HepG2 (cell line): ENCODE measurements around the gene IGLL1. TPM values are rescaled to one million over a fixed set of nuclear protein-coding genes. Genes with fewer than 3 reads are reported as not detected.

Experiments
- ATF7 ChIP-seq, 2 experiments: fragments of 450-650 bp in 1 of 2; sonication (generic) in 1 of 2; formaldehyde crosslinking in 1 of 2; IDR thresholded peaks; 2 replicates each; pipeline versions ENCODE4 v1.4.0 to v1.6.1; 2016 to 2020; ENCODE audit warnings: antibody characterized with exemption in 1 of 2, mild to moderate bottlenecking in 1 of 2, missing genetic modification reagents in 1 of 2
- FOXP1 ChIP-seq, 2 experiments: fragments of 450-650 bp in 1 of 2; IDR thresholded peaks; 2 replicates each; pipeline ENCODE4 v1.6.1; 2017 to 2018; ENCODE audit warnings: antibody characterized with exemption in 1 of 2
- NFATC3 ChIP-seq: sonication (generic); formaldehyde crosslinking; IDR thresholded peaks from 2 replicates; pipeline ENCODE4 v1.5.1; 2020; ENCODE audit warnings: mild to moderate bottlenecking, missing genetic modification reagents
- RAD21 ChIP-seq: fragments of 450-650 bp; formaldehyde crosslinking; IDR thresholded peaks from 2 replicates; pipeline ENCODE4 v1.5.0; 2020; ENCODE audit warnings: mild to moderate bottlenecking
- ZNF124 ChIP-seq: sonication (generic); formaldehyde crosslinking; IDR thresholded peaks from 2 replicates; pipeline ENCODE4 v1.4.0; 2020; ENCODE audit warnings: missing genetic modification reagents
- ZNF142 ChIP-seq: sonication (generic); formaldehyde crosslinking; IDR thresholded peaks from 2 replicates; pipeline ENCODE4 v1.4.0; 2020; ENCODE audit warnings: missing genetic modification reagents
- ZNF503 ChIP-seq: sonication (generic); formaldehyde crosslinking; IDR thresholded peaks from 2 replicates; pipeline ENCODE4 v1.4.0; 2020; ENCODE audit warnings: missing genetic modification reagents
- ZNF777 ChIP-seq: sonication (generic); formaldehyde crosslinking; IDR thresholded peaks from 2 replicates; pipeline ENCODE4 v1.4.0; 2020; ENCODE audit warnings: missing genetic modification reagents
- ZNF788 ChIP-seq: sonication (generic); formaldehyde crosslinking; IDR thresholded peaks from 2 replicates; pipeline ENCODE4 v1.5.0; 2020; ENCODE audit warnings: mild to moderate bottlenecking, missing genetic modification reagents, borderline replicate concordance
- polyA plus RNA-seq, 8 experiments: library from polyadenylated mRNA; depleted of rRNA in 3 of 8; stranded (reverse) in 7 of 8; unstranded in 1 of 8; fragments of >200 nt; fragmentation: Illumina TruSeq in 4 of 8; extraction: Trizol in 4 of 8; gene quantifications; 2 replicates each; pipeline versions ENCODE4 v1.2.1 to v1.2.3, GENCODE V29; 2011 to 2016; ENCODE audit warnings: low read depth in 4 of 8, missing spikeins in 1 of 8, mixed read lengths in 1 of 8; ENCODE audit not compliant: insufficient read depth in 1 of 8
- total RNA-seq, 5 experiments: library from RNA; depleted of rRNA; stranded (reverse); fragments of >200 nt; fragmentation: Illumina TruSeq; extraction: Trizol; gene quantifications; 2 replicates each; pipeline ENCODE4 v1.2.3, GENCODE V29; 2016; ENCODE audit warnings: low read depth in 1 of 5
- TF ChIP-seq, protein P1 (sequence below): sonication (generic); formaldehyde crosslinking; conservative IDR thresholded peaks from 2 replicates; pipeline ENCODE4 v1.4.0; 2020; ENCODE audit warnings: missing genetic modification reagents
- TF ChIP-seq, protein P2 (sequence below), 2 experiments: sonication (generic) in 1 of 2; formaldehyde crosslinking in 1 of 2; IDR thresholded peaks; 2 replicates each; pipeline versions ENCODE4 v1.4.0 to v1.6.1; 2016 to 2020; ENCODE audit warnings: borderline replicate concordance in 1 of 2, low read depth in 1 of 2, mild to moderate bottlenecking in 1 of 2, missing genetic modification reagents in 1 of 2

IGLL1 gene
- total and polyA plus RNA-seq, 2 of the 13 experiments (the other 11 are each of a cell fraction or from before 2014, with no cell fraction given): not detected

DNA sequence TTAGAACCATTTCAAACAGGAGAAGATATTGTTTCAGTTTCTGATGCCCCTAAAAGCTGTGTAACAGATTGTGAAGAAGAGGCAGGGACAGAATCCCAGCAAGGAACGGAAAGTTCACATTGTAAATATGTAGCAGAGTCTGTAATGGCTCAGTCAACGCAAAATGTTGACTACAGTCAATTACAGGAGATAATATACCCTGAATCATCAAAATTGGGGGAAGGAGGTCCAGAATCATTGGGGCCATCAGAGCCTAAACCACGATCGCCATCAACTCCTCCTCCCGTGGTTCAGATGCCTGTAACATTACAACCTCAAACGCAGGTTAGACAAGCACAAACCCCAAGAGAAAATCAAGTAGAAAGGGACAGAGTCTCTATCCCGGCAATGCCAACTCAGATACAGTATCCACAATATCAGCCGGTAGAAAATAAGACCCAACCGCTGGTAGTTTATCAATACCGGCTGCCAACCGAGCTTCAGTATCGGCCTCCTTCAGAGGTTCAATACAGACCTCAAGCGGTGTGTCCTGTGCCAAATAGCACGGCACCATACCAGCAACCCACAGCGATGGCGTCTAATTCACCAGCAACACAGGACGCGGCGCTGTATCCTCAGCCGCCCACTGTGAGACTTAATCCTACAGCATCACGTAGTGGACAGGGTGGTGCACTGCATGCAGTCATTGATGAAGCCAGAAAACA is 40.8 kb downstream of the IGLL1 start (continued):
- TF ChIP-seq ZNF142 (CRISPR knock-in tag): no peak
- no peak for TF ChIP-seq FOXP1 (IDR thresholded peaks at IDR 0.05)
- no peak; the same call in 1 of the 2 replicates for TF ChIP-seq FOXP1 (CRISPR knock-in tag; IDR thresholded peaks at IDR 0.05)
- TF ChIP-seq ZNF503: no peak
- TF ChIP-seq NFATC3 (CRISPR knock-in tag): no peak
- no peak for TF ChIP-seq ZNF788 (CRISPR knock-in tag)
- no peak for TF ChIP-seq ZNF777
- TF ChIP-seq ATF7 (IDR thresholded peaks at IDR 0.05): no peak
- TF ChIP-seq ATF7 (CRISPR knock-in tag; IDR thresholded peaks at IDR 0.05): no peak
- TF ChIP-seq, protein P1, sequence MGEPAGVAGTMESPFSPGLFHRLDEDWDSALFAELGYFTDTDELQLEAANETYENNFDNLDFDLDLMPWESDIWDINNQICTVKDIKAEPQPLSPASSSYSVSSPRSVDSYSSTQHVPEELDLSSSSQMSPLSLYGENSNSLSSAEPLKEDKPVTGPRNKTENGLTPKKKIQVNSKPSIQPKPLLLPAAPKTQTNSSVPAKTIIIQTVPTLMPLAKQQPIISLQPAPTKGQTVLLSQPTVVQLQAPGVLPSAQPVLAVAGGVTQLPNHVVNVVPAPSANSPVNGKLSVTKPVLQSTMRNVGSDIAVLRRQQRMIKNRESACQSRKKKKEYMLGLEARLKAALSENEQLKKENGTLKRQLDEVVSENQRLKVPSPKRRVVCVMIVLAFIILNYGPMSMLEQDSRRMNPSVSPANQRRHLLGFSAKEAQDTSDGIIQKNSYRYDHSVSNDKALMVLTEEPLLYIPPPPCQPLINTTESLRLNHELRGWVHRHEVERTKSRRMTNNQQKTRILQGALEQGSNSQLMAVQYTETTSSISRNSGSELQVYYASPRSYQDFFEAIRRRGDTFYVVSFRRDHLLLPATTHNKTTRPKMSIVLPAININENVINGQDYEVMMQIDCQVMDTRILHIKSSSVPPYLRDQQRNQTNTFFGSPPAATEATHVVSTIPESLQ (CRISPR knock-in tag): no peak
- TF ChIP-seq RAD21 (CRISPR knock-in tag): peak; percentile 99
- TF ChIP-seq ZNF124: no peak
- TF ChIP-seq, protein P2, sequence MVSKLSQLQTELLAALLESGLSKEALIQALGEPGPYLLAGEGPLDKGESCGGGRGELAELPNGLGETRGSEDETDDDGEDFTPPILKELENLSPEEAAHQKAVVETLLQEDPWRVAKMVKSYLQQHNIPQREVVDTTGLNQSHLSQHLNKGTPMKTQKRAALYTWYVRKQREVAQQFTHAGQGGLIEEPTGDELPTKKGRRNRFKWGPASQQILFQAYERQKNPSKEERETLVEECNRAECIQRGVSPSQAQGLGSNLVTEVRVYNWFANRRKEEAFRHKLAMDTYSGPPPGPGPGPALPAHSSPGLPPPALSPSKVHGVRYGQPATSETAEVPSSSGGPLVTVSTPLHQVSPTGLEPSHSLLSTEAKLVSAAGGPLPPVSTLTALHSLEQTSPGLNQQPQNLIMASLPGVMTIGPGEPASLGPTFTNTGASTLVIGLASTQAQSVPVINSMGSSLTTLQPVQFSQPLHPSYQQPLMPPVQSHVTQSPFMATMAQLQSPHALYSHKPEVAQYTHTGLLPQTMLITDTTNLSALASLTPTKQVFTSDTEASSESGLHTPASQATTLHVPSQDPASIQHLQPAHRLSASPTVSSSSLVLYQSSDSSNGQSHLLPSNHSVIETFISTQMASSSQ (IDR thresholded peaks at IDR 0.05; ENCODE audit: low read depth): no peak
- TF ChIP-seq, protein P2 (CRISPR knock-in tag; IDR thresholded peaks at IDR 0.05; ENCODE audit: borderline replicate concordance): no peak
